Bronchial epithelial cell (primary cell): ENCODE data around the gene RSPH6A. TPM values are rescaled to one million over a fixed set of nuclear protein-coding genes. Genes with fewer than 3 reads are reported as not detected.

Source experiments
- DNase-seq: peaks from one replicate; pipeline ENCODE4 v3.0.0-alpha.2; 2010; ENCODE audit warnings: low read depth
- FAIRE-seq: peaks from 2 replicates; lab custom pipeline; 2011; peaks lifted over from hg19 to GRCh38; lab: Jason Lieb, UNC
- H3K27me3 ChIP-seq: 2 replicates; pipeline ENCODE4 v1.5.1; 2011; ENCODE audit warnings: low read length; ENCODE audit not compliant: control insufficient read depth, insufficient read depth
- H3K36me3 ChIP-seq: 2 replicates; pipeline ENCODE4 v1.5.1; 2011; ENCODE audit warnings: low read length; ENCODE audit not compliant: control insufficient read depth, insufficient read depth
- H3K4me3 ChIP-seq: 2 replicates; pipeline ENCODE4 v1.5.1; 2011; ENCODE audit warnings: mild to moderate bottlenecking, low read depth, low read length, control low read depth
- total RNA-seq: library from RNA; depleted of rRNA; stranded (reverse); fragments of >200 nt; gene quantifications from 2 replicates; pipeline ENCODE4 v1.2.1, GENCODE V29; 2014
- TF ChIP-seq, protein P1 (sequence below): IDR thresholded peaks from 2 replicates; pipeline ENCODE4 v1.5.1; 2011; ENCODE audit warnings: mild to moderate bottlenecking, moderate library complexity, low read length, control low read depth, inconsistent platforms; ENCODE audit not compliant: insufficient read depth, severe bottlenecking

The RSPH6A gene
- total RNA-seq, 1 donor from 2014 or later: not detected

DNA sequence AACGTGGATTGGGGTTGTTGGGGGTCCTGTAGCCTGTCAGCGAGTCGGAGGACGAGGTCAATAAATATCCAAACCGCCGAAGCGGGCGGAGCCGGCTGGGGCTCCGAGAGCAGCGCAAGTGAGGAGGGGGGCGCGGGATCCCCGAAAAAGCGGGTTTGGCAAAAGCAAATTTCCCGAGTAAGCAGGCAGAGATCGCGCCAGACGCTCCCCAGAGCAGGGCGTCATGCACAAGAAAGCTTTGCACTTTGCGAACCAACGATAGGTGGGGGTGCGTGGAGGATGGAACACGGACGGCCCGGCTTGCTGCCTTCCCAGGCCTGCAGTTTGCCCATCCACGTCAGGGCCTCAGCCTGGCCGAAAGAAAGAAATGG lies 45.3 kb downstream of the RSPH6A start:
- FAIRE-seq (no peak), DNase-seq (peak; percentile 16)
- peaks cover 1% of the 10 kb centered on the region for H3K36me3 ChIP-seq
- peak overlapping the region; percentile 38 for H3K4me3 ChIP-seq
- TF ChIP-seq, protein P1, sequence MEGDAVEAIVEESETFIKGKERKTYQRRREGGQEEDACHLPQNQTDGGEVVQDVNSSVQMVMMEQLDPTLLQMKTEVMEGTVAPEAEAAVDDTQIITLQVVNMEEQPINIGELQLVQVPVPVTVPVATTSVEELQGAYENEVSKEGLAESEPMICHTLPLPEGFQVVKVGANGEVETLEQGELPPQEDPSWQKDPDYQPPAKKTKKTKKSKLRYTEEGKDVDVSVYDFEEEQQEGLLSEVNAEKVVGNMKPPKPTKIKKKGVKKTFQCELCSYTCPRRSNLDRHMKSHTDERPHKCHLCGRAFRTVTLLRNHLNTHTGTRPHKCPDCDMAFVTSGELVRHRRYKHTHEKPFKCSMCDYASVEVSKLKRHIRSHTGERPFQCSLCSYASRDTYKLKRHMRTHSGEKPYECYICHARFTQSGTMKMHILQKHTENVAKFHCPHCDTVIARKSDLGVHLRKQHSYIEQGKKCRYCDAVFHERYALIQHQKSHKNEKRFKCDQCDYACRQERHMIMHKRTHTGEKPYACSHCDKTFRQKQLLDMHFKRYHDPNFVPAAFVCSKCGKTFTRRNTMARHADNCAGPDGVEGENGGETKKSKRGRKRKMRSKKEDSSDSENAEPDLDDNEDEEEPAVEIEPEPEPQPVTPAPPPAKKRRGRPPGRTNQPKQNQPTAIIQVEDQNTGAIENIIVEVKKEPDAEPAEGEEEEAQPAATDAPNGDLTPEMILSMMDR: no peak
- H3K27me3 ChIP-seq: no peaks in the 10 kb centered on the region

DNA sequence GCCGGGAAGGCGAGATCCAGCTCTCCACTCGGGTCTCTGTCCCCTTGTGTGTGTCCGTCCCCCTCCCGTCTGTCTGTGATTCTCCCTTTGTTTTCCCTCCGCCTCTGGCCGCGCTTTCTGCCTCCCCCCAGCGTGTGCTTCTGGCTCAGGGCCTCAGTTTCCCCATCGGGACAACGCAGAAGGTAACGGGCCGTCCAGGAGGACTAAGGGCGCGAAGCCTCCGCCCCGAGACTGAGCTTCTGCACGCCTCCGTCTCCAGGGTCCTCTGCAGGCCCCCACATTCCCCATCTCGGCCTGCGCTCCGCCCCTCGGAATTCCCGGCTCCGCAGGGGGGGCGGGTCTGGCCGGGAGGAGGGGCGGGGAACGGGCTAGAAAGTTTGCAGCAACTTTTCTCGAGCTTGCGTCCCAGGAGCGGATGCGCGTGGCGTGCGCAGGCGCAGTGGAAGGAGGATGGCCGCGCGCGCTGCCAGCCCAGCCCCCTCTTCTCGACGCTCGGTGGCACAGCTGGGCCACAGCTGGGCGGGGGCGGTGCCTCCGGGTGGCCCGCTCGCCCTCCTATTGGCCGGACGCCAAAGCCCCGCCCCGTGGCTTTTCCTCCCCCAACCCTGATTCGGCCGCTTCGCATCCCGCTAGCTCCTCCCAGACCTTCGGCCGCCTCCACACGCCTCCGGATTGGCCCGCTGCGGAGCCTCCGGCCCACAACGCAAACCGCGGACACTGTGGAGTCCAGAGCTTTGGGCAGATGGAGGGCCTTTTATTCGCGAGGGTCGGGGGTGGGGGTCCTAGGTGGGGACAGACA lies 45.9 kb downstream of the RSPH6A start, which contains the start of gene SIX5:
TSS of gene SIX5 (minus strand) at position 269 of the 799 bp plus-strand sequence. CDS start 408 bp downstream, outside the sequence.
- TF ChIP-seq, protein P1: no peak
- DNase-seq: peak; percentile 89
- FAIRE-seq: no peak
- peak within 1 kb of the TSS; percentile 88 for H3K4me3 ChIP-seq
- no peaks in the 10 kb centered on the region for H3K27me3 ChIP-seq
- H3K36me3 ChIP-seq: no peaks in the 10 kb centered on the region

DNA sequence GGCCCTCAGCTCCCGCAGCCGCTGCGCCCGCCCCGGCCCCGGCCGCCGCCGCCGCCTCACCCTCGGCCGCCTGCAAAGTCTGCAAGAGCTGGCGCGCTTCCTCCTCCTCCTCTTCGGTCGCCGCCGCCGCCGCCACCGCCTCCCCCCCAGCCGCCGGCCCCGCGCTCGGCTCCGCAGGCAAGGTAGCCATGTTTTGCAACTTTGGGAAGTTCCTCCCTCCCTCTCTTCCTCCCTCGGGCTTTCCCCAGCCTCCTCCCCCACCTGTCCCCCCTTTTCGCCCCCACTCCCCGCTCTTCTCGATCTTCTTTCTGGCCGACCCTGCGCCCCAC lies 46.5 kb downstream of the RSPH6A start:
- FAIRE-seq (no peak), DNase-seq (no peak)
- no peaks in the 10 kb centered on the region for H3K27me3 ChIP-seq
- TF ChIP-seq, protein P1: no peak
- no peaks in the 10 kb centered on the region for H3K36me3 ChIP-seq
- H3K4me3 ChIP-seq: peak overlapping the region; percentile 88

DNA sequence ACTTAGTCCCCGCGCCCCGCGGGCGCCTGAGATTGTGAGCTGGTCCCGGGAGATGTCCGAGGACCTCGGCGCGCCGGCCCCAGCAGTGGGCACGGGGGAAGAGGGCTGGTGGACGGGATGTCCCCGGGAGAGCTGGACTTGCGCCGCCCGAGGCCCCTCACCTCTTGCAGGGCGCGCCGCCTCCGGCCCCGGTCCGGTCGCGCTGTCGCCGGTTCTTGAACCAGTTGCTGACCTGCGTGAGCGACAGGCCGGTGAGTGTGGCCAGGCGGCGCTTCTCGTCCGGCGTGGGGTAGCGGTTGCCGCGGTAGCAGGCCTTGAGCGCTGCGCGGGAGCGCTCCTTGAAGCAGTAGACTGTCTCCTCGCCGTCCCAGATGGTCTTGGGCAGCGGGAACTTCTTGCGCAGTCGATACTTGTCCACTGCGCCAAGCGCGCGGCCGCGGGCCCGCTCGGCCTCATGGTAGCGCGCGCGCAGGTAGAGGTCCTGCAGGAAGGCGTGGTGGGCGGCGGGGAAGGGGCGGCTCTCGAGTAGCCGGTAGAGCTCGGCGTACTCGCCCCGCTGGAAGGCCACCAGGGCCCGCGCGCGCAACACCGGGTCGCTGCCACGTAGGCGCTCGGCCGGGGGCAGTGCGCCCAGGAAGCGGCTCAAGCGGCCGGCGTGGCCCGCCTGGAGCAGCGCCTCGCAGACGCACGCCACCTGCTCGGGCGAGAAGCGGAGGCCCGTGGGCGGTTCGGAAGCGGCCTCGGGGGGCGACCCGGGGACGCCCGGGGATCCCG lies 47.0 kb downstream of the RSPH6A start:
- peak overlapping the region; percentile 88 for H3K4me3 ChIP-seq
- DNase-seq (peak; percentile 40), FAIRE-seq (no peak)
- H3K36me3 ChIP-seq: no peaks in the 10 kb centered on the region
- TF ChIP-seq, protein P1: no peak
- H3K27me3 ChIP-seq: no peaks in the 10 kb centered on the region

DNA sequence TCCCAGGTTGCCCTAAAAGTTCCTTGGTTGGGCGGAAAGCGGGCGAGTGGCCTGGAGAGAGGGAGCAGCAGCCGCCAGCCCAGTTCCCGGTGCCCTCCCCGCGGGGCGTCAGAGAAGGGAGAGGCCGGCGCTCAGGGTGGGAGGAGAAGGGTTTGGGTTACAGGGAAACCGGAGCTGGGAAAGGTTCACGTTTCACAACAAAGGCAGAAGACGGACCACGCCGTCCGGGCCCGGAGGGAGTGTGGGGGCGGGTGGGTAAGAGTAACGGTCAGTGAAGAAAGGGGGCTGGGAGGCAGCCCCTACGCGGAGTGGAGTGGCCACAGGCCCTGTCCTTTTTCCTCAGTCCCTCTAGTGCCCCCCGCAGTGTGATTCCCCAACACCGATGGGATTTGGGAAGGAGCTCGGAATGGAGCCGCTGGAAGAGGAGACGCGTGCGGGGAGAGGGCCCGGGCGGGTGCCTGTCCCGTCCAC lies 47.7 kb downstream of the RSPH6A start:
- H3K4me3 ChIP-seq: peak overlapping the region; percentile 88
- H3K36me3 ChIP-seq: no peaks in the 10 kb centered on the region
- FAIRE-seq (no peak), DNase-seq (peak; percentile 62)
- TF ChIP-seq, protein P1: no peak
- no peaks in the 10 kb centered on the region for H3K27me3 ChIP-seq
